GM20000 (cell line): ENCODE results near the gene ARHGAP21.
"Not testable (repeated sequence)": the region's sequence is repeated elsewhere in the genome, so short reads cannot be mapped to it uniquely, and the experiment has no call there.

Source experiments
- DNase-seq: peaks from one replicate; pipeline ENCODE4 v3.0.0; 2012; ENCODE audit warnings: low spot score
- CTCF ChIP-seq: IDR thresholded peaks from 2 replicates; pipeline ENCODE4 v1.5.1; 2012; ENCODE audit warnings: mild to moderate bottlenecking, control low read depth; ENCODE audit errors: extremely low read depth, missing control alignments

Gene ARHGAP21

GRCh38 chr10:24623383-24623782 lies 100.3 kb downstream of the ARHGAP21 start:
- TF ChIP-seq CTCF, result no peak
- no peak for DNase-seq

- peak; percentile 7 for DNase-seq
- TF ChIP-seq CTCF, result no peak
These were observed 100.8 kb downstream of the ARHGAP21 start for GRCh38 chr10:24622781-24623301.

- DNase-seq, result not testable (repeated sequence)
These were observed 102.5 kb downstream of the ARHGAP21 start for GRCh38 chr10:24621035-24621795.

GRCh38 chr10:24619994-24620310 lies 103.7 kb downstream of the ARHGAP21 start:
- DNase-seq, result not testable (repeated sequence)

GRCh38 chr10:24619291-24619993 lies 104.2 kb downstream of the ARHGAP21 start:
- not testable (repeated sequence) for DNase-seq

- TF ChIP-seq CTCF, result no peak
- no peak for DNase-seq
These were observed 105.3 kb downstream of the ARHGAP21 start for GRCh38 chr10:24618401-24618800.

- peak; percentile 18 for DNase-seq
- TF ChIP-seq CTCF, result peak; percentile 51
These were observed 105.8 kb downstream of the ARHGAP21 start for GRCh38 chr10:24617771-24618396.

- no peak for TF ChIP-seq CTCF
- no peak for DNase-seq
These were observed 107.2 kb downstream of the ARHGAP21 start for GRCh38 chr10:24616536-24616935.
